K562 (cell line): ENCODE measurements around the gene RPL14. TPM values are rescaled to one million over a fixed set of nuclear protein-coding genes. Genes with fewer than 3 reads are reported as not detected.

Experiments
- CBX3 ChIP-seq, 2 experiments: IDR thresholded peaks; 1 replicate in 1 of 2; 2 replicates in 1 of 2; pipeline ENCODE4 v1.6.1; 2012; ENCODE audit warnings: inconsistent platforms in 2 of 2, low read length in 2 of 2, borderline replicate concordance in 1 of 2, control low read depth in 1 of 2
- FOXA3 ChIP-seq, 2 experiments: fragments of 450-650 bp in 1 of 2; sonication (generic) in 1 of 2; formaldehyde crosslinking; IDR thresholded peaks in 1 of 2; conservative IDR thresholded peaks in 1 of 2; 2 replicates each; pipeline versions ENCODE4 v1.4.0 to v1.8.0; 2020 to 2022; ENCODE audit warnings: mild to moderate bottlenecking in 2 of 2, missing genetic modification reagents in 1 of 2
- GABPB1 ChIP-seq: sonication (generic); formaldehyde crosslinking; IDR thresholded peaks from 2 replicates; pipeline ENCODE4 v1.8.0; 2022; ENCODE audit warnings: mild to moderate bottlenecking, missing genetic modification reagents
- GTF2F1 ChIP-seq: IDR thresholded peaks from 2 replicates; pipeline ENCODE4 v1.6.1; 2011; ENCODE audit warnings: low read depth, low read length, improper control_type of control experiment
- HMG20B ChIP-seq: fragments of 250-450 bp; sonication (Bioruptor Pico); IDR thresholded peaks from 2 replicates; pipeline ENCODE4 v1.5.0; 2021; ENCODE audit warnings: mild to moderate bottlenecking
- NELFE ChIP-seq: IDR thresholded peaks from 2 replicates; pipeline ENCODE4 v1.6.1; 2011; ENCODE audit warnings: mild to moderate bottlenecking; ENCODE audit not compliant: insufficient read depth, insufficient read length
- NRF1 ChIP-seq, 2 experiments: fragments of 450-650 bp; IDR thresholded peaks in 1 of 2; conservative IDR thresholded peaks in 1 of 2; 2 replicates each; pipeline ENCODE4 v1.6.1; 2014; ENCODE audit warnings: mild to moderate bottlenecking in 2 of 2
- SIN3A ChIP-seq, 2 experiments: fragments of 150-350 bp in 1 of 2; IDR thresholded peaks; 2 replicates each; pipeline ENCODE4 v1.6.1; 2011 to 2016; ENCODE audit warnings: borderline replicate concordance in 2 of 2, low read depth in 2 of 2, low read length in 2 of 2, mild to moderate bottlenecking in 2 of 2, moderate library complexity in 2 of 2; ENCODE audit not compliant: control insufficient read depth in 1 of 2
- U2AF1 ChIP-seq: fragments of 200-400 bp; formaldehyde crosslinking; optimal IDR thresholded peaks from 2 replicates; pipeline ENCODE3; 2017; ENCODE audit warnings: mild to moderate bottlenecking, low read depth, low read length, moderate library complexity
- WHSC1 ChIP-seq: IDR thresholded peaks from one replicate; pipeline ENCODE4 v1.6.1; 2012; ENCODE audit warnings: low read length, control low read depth, inconsistent platforms
- ZEB2 ChIP-seq: fragments of 450-650 bp; IDR thresholded peaks from 2 replicates; pipeline ENCODE4 v1.6.1; 2016
- ZNF175 ChIP-seq: fragments of 200-800 bp; sonication (Bioruptor generic); IDR thresholded peaks from 2 replicates; pipeline ENCODE4 v1.6.1; 2016; ENCODE audit warnings: low read depth, mild to moderate bottlenecking, missing genetic modification characterization, missing compliant biosample characterization
- ZNF184 ChIP-seq: sonication (generic); formaldehyde crosslinking; IDR thresholded peaks from 2 replicates; pipeline ENCODE4 v1.5.0; 2020; ENCODE audit warnings: missing genetic modification reagents
- ZNF217 ChIP-seq: sonication (generic); formaldehyde crosslinking; IDR thresholded peaks from 2 replicates; pipeline ENCODE4 v1.8.0; 2022; ENCODE audit warnings: mild to moderate bottlenecking, missing genetic modification reagents
- polyA plus RNA-seq, 8 experiments: library from polyadenylated mRNA; depleted of rRNA in 4 of 8; stranded (reverse) in 5 of 8; unstranded in 3 of 8; fragments of >200 nt; fragmentation: Nextera tagmentation in 2 of 8; fragmentation: Illumina TruSeq in 1 of 8; extraction: Ambion mirVana in 2 of 8; extraction: Trizol in 1 of 8; gene quantifications; 2 replicates each; pipeline versions ENCODE4 v1.2.1 to v1.2.3, GENCODE V29; 2011 to 2014; ENCODE audit warnings: inconsistent platforms in 1 of 8, missing spikeins in 1 of 8
- total RNA-seq, 7 experiments: library from RNA; depleted of rRNA in 6 of 7; stranded (reverse); fragments of >200 nt in 6 of 7; fragmentation: Illumina TruSeq in 2 of 7; extraction: Trizol in 2 of 7; gene quantifications; 2 replicates each; pipeline versions ENCODE4 v1.2.1 to v1.2.3, GENCODE V29; 2011 to 2021; ENCODE audit warnings: low replicate concordance in 1 of 7
- TF ChIP-seq, protein P1 (sequence below): sonication (generic); formaldehyde crosslinking; IDR thresholded peaks from 2 replicates; pipeline ENCODE4 v1.9.0; 2022; ENCODE audit warnings: mild to moderate bottlenecking, missing genetic modification reagents
- TF ChIP-seq, protein P2 (sequence below): fragments of 200-800 bp; sonication (Bioruptor generic); IDR thresholded peaks from 2 replicates; pipeline ENCODE4 v1.6.1; 2017; ENCODE audit warnings: missing genetic modification characterization, missing compliant biosample characterization
- TF ChIP-seq, protein P3 (sequence below): fragments of 250-450 bp; sonication (Bioruptor Pico); IDR thresholded peaks from 2 replicates; pipeline ENCODE4 v1.8.0; 2022; ENCODE audit warnings: moderate library complexity, mild to moderate bottlenecking, inconsistent platforms
- TF ChIP-seq, protein P4 (sequence below): fragments of 250-450 bp; sonication (Bioruptor Pico); IDR thresholded peaks from 2 replicates; pipeline ENCODE4 v1.4.0; 2020

Gene RPL14
- total and polyA plus RNA-seq, 9 of the 15 experiments (the other 6 are each of a cell fraction or from before 2014, with no cell fraction given), result 851 to 4,649 (median 2,133) TPM

DNA sequence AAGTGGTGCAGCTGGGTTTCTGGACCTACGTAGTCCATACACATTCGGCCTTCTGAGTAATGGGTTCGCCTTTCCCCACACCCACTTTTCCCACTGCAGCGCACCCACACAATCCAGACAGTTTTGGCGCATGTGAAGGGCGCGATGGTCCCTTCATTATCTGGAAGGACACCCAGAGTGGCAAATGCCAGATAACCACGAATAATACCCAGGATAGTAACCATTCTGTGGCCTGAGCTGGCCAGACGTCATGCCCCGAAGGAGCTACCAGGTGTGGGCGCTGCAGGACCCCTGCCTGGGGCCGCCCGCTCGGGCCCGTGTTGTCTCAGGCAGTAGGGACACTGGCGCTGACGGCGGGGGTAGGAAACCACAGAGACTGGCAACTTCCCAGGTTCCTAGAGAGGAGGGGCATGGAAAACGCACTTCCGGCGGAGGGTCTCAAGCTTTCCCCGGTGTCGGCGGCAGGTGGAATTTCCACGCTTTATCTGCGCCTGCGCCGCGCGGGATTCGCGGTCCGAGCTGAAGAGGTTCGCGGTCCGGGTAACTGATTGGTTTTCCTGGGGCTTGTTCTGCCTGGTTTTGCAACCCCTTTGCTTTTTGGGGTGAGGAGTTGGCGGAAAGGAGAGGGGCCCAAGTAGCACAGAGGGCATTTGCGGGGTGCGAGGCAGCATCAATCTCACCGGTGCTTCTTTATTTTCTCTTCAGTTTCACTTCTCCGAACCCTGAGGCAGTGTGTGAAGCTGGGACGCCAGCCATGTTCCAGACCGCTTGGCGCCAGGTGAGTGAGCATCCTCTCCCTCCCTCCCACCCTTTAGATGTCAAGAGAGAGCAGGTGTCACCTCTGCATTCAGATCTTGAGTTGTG lies 48.7 kb downstream of the RPL14 start, which contains the start of gene ZNF620 (continued):
- TF ChIP-seq, protein P1, sequence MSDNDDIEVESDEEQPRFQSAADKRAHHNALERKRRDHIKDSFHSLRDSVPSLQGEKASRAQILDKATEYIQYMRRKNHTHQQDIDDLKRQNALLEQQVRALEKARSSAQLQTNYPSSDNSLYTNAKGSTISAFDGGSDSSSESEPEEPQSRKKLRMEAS (CRISPR knock-in tag), result no peak
- TF ChIP-seq NRF1 (conservative IDR thresholded peaks at IDR 0.05 in 1 of 2, IDR thresholded peaks at IDR 0.05 in 1 of 2) (peak; percentile 92 to 93), ZNF184 (no peak), HMG20B (CRISPR knock-in tag) (no peak), SIN3A (IDR thresholded peaks at IDR 0.05; ENCODE audit: borderline replicate concordance in 2 of 2, control insufficient read depth in 1 of 2, low read depth in 2 of 2, low read length in 2 of 2) (no peak), ZNF175 (CRISPR knock-in tag) (no peak), ZNF217 (CRISPR knock-in tag) (no peak), ZEB2 (peak; percentile 26; the same call in 1 of the 2 replicates), GTF2F1 (no peak), NELFE (no peak), GABPB1 (peak; percentile 83), U2AF1 (no peak), WHSC1 (no peak), CBX3 (IDR thresholded peaks at IDR 0.05; ENCODE audit: borderline replicate concordance in 1 of 2, low read length in 2 of 2) (peak in 1 of 2 experiments; percentile 28; a peak in 1 of 3 replicates), FOXA3 (CRISPR knock-in tag; conservative IDR thresholded peaks at IDR 0.05 in 1 of 2, IDR thresholded peaks at IDR 0.05 in 1 of 2) (no peak)
- TF ChIP-seq, protein P2, sequence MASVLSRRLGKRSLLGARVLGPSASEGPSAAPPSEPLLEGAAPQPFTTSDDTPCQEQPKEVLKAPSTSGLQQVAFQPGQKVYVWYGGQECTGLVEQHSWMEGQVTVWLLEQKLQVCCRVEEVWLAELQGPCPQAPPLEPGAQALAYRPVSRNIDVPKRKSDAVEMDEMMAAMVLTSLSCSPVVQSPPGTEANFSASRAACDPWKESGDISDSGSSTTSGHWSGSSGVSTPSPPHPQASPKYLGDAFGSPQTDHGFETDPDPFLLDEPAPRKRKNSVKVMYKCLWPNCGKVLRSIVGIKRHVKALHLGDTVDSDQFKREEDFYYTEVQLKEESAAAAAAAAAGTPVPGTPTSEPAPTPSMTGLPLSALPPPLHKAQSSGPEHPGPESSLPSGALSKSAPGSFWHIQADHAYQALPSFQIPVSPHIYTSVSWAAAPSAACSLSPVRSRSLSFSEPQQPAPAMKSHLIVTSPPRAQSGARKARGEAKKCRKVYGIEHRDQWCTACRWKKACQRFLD (CRISPR knock-in tag), result peak; percentile 69
- TF ChIP-seq, protein P3, sequence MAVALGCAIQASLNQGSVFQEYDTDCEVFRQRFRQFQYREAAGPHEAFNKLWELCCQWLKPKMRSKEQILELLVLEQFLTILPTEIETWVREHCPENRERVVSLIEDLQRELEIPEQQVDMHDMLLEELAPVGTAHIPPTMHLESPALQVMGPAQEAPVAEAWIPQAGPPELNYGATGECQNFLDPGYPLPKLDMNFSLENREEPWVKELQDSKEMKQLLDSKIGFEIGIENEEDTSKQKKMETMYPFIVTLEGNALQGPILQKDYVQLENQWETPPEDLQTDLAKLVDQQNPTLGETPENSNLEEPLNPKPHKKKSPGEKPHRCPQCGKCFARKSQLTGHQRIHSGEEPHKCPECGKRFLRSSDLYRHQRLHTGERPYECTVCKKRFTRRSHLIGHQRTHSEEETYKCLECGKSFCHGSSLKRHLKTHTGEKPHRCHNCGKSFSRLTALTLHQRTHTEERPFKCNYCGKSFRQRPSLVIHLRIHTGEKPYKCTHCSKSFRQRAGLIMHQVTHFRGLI, result no peak
- TF ChIP-seq, protein P4, sequence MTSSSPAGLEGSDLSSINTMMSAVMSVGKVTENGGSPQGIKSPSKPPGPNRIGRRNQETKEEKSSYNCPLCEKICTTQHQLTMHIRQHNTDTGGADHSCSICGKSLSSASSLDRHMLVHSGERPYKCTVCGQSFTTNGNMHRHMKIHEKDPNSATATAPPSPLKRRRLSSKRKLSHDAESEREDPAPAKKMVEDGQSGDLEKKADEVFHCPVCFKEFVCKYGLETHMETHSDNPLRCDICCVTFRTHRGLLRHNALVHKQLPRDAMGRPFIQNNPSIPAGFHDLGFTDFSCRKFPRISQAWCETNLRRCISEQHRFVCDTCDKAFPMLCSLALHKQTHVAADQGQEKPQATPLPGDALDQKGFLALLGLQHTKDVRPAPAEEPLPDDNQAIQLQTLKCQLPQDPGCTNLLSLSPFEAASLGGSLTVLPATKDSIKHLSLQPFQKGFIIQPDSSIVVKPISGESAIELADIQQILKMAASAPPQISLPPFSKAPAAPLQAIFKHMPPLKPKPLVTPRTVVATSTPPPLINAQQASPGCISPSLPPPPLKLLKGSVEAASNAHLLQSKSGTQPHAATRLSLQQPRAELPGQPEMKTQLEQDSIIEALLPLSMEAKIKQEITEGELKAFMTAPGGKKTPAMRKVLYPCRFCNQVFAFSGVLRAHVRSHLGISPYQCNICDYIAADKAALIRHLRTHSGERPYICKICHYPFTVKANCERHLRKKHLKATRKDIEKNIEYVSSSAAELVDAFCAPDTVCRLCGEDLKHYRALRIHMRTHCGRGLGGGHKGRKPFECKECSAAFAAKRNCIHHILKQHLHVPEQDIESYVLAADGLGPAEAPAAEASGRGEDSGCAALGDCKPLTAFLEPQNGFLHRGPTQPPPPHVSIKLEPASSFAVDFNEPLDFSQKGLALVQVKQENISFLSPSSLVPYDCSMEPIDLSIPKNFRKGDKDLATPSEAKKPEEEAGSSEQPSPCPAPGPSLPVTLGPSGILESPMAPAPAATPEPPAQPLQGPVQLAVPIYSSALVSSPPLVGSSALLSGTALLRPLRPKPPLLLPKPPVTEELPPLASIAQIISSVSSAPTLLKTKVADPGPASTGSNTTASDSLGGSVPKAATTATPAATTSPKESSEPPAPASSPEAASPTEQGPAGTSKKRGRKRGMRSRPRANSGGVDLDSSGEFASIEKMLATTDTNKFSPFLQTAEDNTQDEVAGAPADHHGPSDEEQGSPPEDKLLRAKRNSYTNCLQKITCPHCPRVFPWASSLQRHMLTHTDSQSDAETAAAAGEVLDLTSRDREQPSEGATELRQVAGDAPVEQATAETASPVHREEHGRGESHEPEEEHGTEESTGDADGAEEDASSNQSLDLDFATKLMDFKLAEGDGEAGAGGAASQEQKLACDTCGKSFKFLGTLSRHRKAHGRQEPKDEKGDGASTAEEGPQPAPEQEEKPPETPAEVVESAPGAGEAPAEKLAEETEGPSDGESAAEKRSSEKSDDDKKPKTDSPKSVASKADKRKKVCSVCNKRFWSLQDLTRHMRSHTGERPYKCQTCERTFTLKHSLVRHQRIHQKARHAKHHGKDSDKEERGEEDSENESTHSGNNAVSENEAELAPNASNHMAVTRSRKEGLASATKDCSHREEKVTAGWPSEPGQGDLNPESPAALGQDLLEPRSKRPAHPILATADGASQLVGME, result 0 out of 2 replicates have a peak, but pooled peaks have one; percentile 14
